Stimulated activated naive B cell treated with anti-CD40 and anti-IgM and Interleukin-4, amounts not matched to agents 10 μg/mL and 1 μg/mL and 100 μg/mL, for 72 hours (primary cell): ENCODE data around the gene TMEM185A.
"Not testable (repeated sequence)": the region's sequence is repeated elsewhere in the genome, so short reads cannot be mapped to it uniquely, and the experiment has no call there.

Source experiments
- ATAC-seq, 2 donors: fragments of 150-1000 bp; cut with Tn5 transposase; replicated peaks; 2 replicates each; pipeline ENCODE4 v1.10.0; 2021; ENCODE audit warnings: moderate library complexity in 1 of 2
- DNase-seq: peaks from one replicate; pipeline ENCODE4 v3.0.0; 2021
- H3K27ac Mint-ChIP-seq: one replicate; pipeline ENCODE4 v1.8.0; 2022; ENCODE audit warnings: mild to moderate bottlenecking, mixed read lengths
- H3K27me3 Mint-ChIP-seq, 2 donors: one replicate each; pipeline ENCODE4 v1.8.0; 2022; ENCODE audit warnings: mixed read lengths in 2 of 2
- H3K36me3 Mint-ChIP-seq, 2 donors: one replicate each; pipeline ENCODE4 v1.8.0; 2022; ENCODE audit warnings: mixed read lengths in 2 of 2, mild to moderate bottlenecking in 1 of 2
- H3K4me1 Mint-ChIP-seq, 2 donors: one replicate each; pipeline ENCODE4 v1.8.0; 2022; ENCODE audit warnings: mixed read lengths in 2 of 2, mild to moderate bottlenecking in 1 of 2
- H3K4me3 Mint-ChIP-seq, 2 donors: one replicate each; pipeline ENCODE4 v1.8.0; 2022; ENCODE audit warnings: mild to moderate bottlenecking in 2 of 2, mixed read lengths in 2 of 2, moderate library complexity in 1 of 2
- H3K9me3 Mint-ChIP-seq, 2 donors: one replicate each; pipeline ENCODE4 v1.8.0; 2022; ENCODE audit warnings: mixed read lengths in 2 of 2, mild to moderate bottlenecking in 1 of 2

Gene TMEM185A

GRCh38 chrX:149598603-149599002 is 33.0 kb downstream of the TMEM185A start:
- not testable (repeated sequence) for H3K4me1 Mint-ChIP-seq, H3K36me3 Mint-ChIP-seq, H3K4me3 Mint-ChIP-seq, H3K27ac Mint-ChIP-seq, H3K27me3 Mint-ChIP-seq, ATAC-seq, H3K9me3 Mint-ChIP-seq, DNase-seq

DNA sequence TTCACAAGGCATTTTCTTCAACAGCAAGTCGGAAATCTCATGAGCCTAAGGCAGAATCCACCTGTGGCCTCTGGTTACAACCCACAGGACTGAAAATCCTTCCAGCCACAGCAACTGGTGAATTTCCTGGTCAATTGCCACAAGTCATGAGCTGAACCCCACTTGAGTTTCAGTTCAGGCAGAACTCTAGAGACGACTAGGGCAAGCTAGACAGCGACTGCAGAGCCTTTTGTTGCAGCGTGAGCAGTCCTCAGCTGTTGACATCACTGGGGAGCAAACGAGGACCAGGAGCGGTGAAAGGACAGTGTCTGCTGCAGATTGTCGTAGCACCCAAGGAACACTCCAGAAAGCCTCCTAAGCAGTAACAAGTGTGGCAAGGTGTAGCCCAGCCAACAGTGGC is 35.6 kb downstream of the TMEM185A start:
- H3K4me3 Mint-ChIP-seq, H3K27ac Mint-ChIP-seq, H3K27me3 Mint-ChIP-seq, H3K4me1 Mint-ChIP-seq, ATAC-seq, H3K9me3 Mint-ChIP-seq, H3K36me3 Mint-ChIP-seq, DNase-seq: not testable (repeated sequence)

GRCh38 chrX:149595214-149595613 is 36.4 kb downstream of the TMEM185A start, which contains the start of gene HSFX2:
Gene HSFX2 (minus strand): TSS chrX:149595314. CDS start chrX:149594700, 614 bp downstream.
- not testable (repeated sequence) for H3K27me3 Mint-ChIP-seq, DNase-seq, H3K27ac Mint-ChIP-seq, H3K9me3 Mint-ChIP-seq, ATAC-seq, H3K36me3 Mint-ChIP-seq, H3K4me3 Mint-ChIP-seq, H3K4me1 Mint-ChIP-seq

DNA sequence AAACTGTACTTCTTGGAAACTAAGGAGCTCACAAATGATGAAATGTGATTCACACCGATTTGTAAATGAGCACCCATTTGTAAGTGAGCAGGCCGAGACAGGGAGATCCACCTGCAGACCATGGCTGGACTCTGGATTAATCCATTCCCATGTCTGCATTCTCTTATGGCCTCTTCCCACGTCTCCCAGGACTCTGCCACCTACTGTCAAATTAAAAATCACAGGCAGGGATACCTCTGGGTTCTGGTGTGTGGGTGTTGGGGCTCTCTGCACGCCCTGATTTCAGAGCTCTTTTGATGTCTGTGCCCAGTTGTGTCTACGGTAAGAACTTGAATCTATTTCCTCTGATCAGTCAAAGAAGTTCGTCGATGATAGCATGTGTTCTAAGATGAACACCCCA is 40.6 kb downstream of the TMEM185A start:
- H3K4me1 Mint-ChIP-seq, H3K27ac Mint-ChIP-seq, H3K4me3 Mint-ChIP-seq, H3K36me3 Mint-ChIP-seq, H3K27me3 Mint-ChIP-seq, H3K9me3 Mint-ChIP-seq, DNase-seq, ATAC-seq: not testable (repeated sequence)

GRCh38 chrX:149587359-149587758 is 44.2 kb downstream of the TMEM185A start, which contains the start of gene MAGEA9B:
Gene MAGEA9B (minus strand): TSS chrX:149587459. CDS start chrX:149583179, 4,280 bp downstream.
- not testable (repeated sequence) for ATAC-seq, H3K27me3 Mint-ChIP-seq, H3K4me3 Mint-ChIP-seq, H3K27ac Mint-ChIP-seq, H3K36me3 Mint-ChIP-seq, H3K9me3 Mint-ChIP-seq, H3K4me1 Mint-ChIP-seq, DNase-seq

DNA sequence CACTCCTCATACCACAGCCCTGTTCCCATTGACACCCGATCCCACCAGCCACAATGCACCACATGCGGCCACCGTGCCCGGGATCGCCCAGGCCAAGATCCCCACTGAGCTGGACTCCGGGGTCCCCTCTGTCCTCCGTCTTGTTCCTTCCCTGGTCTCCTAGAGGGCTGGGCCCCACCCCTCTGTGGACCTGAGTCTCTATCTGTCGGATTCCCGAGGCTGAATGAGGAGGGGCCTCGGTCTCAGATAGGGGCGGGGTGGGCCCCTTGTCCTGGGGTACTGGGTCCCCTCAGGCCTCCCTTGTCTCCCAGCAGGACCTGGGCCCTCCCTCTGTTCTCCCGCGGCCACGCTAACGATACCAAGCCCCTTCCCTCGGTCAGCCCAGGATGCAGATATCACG is 46.0 kb downstream of the TMEM185A start:
- not testable (repeated sequence) for H3K27me3 Mint-ChIP-seq, DNase-seq, H3K36me3 Mint-ChIP-seq, ATAC-seq, H3K4me3 Mint-ChIP-seq, H3K27ac Mint-ChIP-seq, H3K9me3 Mint-ChIP-seq, H3K4me1 Mint-ChIP-seq

- not testable (repeated sequence) for H3K9me3 Mint-ChIP-seq, H3K4me3 Mint-ChIP-seq, H3K4me1 Mint-ChIP-seq, H3K27me3 Mint-ChIP-seq, H3K36me3 Mint-ChIP-seq, DNase-seq, H3K27ac Mint-ChIP-seq
- ATAC-seq: peak; percentile 85 to 99
Measured at GRCh38 chrX:149573456-149573855, 58.1 kb downstream of the TMEM185A start.

DNA sequence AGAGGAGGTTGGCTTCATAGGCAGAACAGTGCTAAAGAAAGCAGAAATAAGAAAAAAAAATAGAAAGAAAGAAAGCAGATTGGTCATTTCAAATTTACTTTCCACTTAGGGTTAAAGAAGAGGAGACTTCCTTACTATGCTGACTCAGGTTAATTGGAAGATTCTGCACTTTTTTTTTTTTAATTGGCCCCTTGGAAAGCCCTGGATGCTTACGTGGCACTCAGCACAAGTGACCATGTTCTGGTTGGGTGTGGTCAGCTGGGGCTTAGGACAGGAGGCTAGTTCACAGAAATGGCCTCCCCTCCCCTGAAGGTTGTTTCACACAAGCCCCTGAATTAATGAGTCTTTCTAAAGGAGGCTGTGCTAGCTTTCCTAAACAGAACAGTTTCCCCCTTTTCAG is 58.8 kb downstream of the TMEM185A start:
- no peaks in the 10 kb centered on the region for H3K4me1 Mint-ChIP-seq
- H3K36me3 Mint-ChIP-seq: no peaks in the 10 kb centered on the region
- no peaks in the 10 kb centered on the region for H3K9me3 Mint-ChIP-seq
- no peak overlapping the region for H3K27ac Mint-ChIP-seq
- DNase-seq (no peak), ATAC-seq (no peak)
- no peak overlapping the region for H3K4me3 Mint-ChIP-seq
- H3K27me3 Mint-ChIP-seq: no peaks in the 10 kb centered on the region

DNA sequence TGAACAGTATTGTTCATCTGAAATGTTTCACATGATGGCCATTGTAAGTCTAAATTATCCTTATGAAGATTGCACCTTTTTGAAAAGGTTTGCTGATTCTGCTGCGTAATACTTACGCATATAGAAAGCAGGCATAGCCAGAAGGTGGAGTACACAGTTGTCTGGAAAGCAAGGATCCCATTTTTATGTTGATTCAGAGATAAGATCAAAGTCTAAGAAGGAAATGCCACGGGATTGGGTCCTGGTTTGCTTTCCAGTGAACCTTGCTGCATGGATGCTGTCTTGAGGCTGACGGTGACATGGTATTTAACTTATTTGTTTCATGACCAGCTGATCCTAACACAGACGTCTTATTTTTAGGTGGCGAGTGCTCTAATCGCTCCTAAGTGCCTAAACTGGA is 59.8 kb downstream of the TMEM185A start:
- Mint-ChIP-seq H3K4me1 (no peaks in the 10 kb centered on the region), H3K9me3 (no peaks in the 10 kb centered on the region), H3K27ac (no peak overlapping the region), H3K4me3 (no peak overlapping the region), H3K27me3 (no peaks in the 10 kb centered on the region), H3K36me3 (no peaks in the 10 kb centered on the region)
- DNase-seq (no peak), ATAC-seq (no peak)

DNA sequence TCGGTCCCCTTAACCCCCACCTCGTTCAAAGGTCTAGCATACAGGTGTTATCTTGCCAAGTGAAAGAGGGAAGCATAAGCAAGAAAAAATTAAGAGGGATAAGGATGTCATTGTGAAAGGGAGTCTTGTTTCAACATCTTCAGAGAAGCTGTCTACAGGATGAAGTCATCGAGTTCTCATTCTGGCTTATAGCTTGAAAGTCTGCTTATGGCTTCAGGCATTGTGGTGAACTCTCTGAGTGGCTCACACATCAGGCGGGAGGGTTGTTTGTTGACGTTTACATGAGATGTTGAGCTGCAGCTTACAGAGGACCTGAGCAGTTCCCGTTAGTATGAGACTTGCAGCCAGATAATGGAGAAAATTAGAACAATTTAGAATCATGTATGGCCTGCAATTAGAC is 60.9 kb downstream of the TMEM185A start:
- Mint-ChIP-seq H3K27me3 (no peaks in the 10 kb centered on the region), H3K36me3 (no peaks in the 10 kb centered on the region), H3K4me3 (no peak overlapping the region), H3K9me3 (no peaks in the 10 kb centered on the region), H3K27ac (no peak overlapping the region), H3K4me1 (no peaks in the 10 kb centered on the region)
- ATAC-seq (no peak), DNase-seq (no peak)

GRCh38 chrX:149569770-149570169 is 61.8 kb downstream of the TMEM185A start:
- DNase-seq (no peak), ATAC-seq (no peak)
- no peaks in the 10 kb centered on the region for H3K9me3 Mint-ChIP-seq
- H3K27me3 Mint-ChIP-seq: peaks cover 0 to under 1% of the 10 kb centered on the region in 2 donors
- no peaks in the 10 kb centered on the region for H3K36me3 Mint-ChIP-seq
- no peak overlapping the region for H3K27ac Mint-ChIP-seq
- H3K4me1 Mint-ChIP-seq: no peaks in the 10 kb centered on the region
- no peak overlapping the region for H3K4me3 Mint-ChIP-seq

GRCh38 chrX:149568701-149569296 is 62.8 kb downstream of the TMEM185A start:
- no peaks in the 10 kb centered on the region for H3K4me1 Mint-ChIP-seq
- H3K9me3 Mint-ChIP-seq: no peaks in the 10 kb centered on the region

GRCh38 chrX:149567621-149568417 is 63.8 kb downstream of the TMEM185A start:
- H3K27me3 Mint-ChIP-seq: peaks cover 0 to 4% of the 10 kb centered on the region in 2 donors

More at GRCh38 chrX:149568701-149569296, 62.8 kb downstream of the TMEM185A start:
- no peak for DNase-seq
- H3K36me3 Mint-ChIP-seq: no peaks in the 10 kb centered on the region
- H3K27me3 Mint-ChIP-seq: peaks cover 0 to 4% of the 10 kb centered on the region in 2 donors
- no peak overlapping the region for H3K27ac Mint-ChIP-seq
- no peak for ATAC-seq
- no peak overlapping the region for H3K4me3 Mint-ChIP-seq

DNA sequence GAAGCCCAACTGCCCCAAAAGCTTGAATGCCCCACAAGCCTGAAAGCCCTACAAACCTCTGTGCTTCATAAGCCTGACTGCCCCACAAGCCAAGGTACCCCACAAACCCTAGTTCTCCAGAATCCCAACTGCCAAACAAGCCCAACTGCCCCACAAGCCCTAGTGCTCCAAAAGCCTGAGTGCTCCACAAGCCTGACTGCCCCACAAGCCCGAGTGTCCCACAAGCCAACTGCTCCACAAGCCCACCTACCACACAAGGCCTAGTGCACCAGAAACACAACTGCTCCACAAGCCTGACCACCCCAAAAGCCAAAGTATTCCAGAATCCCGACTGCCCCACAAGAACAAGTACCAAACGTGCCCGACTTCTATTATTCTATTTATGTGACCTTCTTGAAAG is 68.2 kb downstream of the TMEM185A start:
- Mint-ChIP-seq H3K4me1 (no peaks in the 10 kb centered on the region), H3K4me3 (no peak overlapping the region), H3K27me3 (peaks cover 0 to 4% of the 10 kb centered on the region in 2 donors), H3K27ac (no peak overlapping the region), H3K36me3 (no peaks in the 10 kb centered on the region), H3K9me3 (no peaks in the 10 kb centered on the region)
- ATAC-seq (no peak), DNase-seq (no peak)

More at GRCh38 chrX:149567621-149568417, 63.8 kb downstream of the TMEM185A start:
- Mint-ChIP-seq H3K36me3 (no peaks in the 10 kb centered on the region), H3K4me1 (no peaks in the 10 kb centered on the region), H3K9me3 (no peaks in the 10 kb centered on the region), H3K4me3 (no peak overlapping the region), H3K27ac (no peak overlapping the region)
- ATAC-seq: no peak
- DNase-seq: no peak

- not testable (repeated sequence) for H3K9me3 Mint-ChIP-seq, DNase-seq, H3K36me3 Mint-ChIP-seq, H3K4me3 Mint-ChIP-seq, H3K27ac Mint-ChIP-seq, ATAC-seq, H3K4me1 Mint-ChIP-seq, H3K27me3 Mint-ChIP-seq
Measured at GRCh38 chrX:149555251-149555650, 76.3 kb downstream of the TMEM185A start.
